Breast epithelium (tissue), 3 donors: ENCODE results near the gene CAMK2N2.

Experiments used
- POLR2AphosphoS5 ChIP-seq, 3 donors: sonication (generic); formaldehyde crosslinking; IDR thresholded peaks; one replicate each; pipeline ENCODE4 v1.6.1; 2017; ENCODE audit warnings: antibody characterized with exemption in 3 of 3
- TF ChIP-seq, protein P1 (sequence below), 3 donors: fragments of 450-650 bp; IDR thresholded peaks; one replicate each; pipeline ENCODE4 v1.5.1; 2016 to 2017; ENCODE audit warnings: antibody characterized with exemption in 3 of 3, mild to moderate bottlenecking in 3 of 3, moderate library complexity in 3 of 3

DNA sequence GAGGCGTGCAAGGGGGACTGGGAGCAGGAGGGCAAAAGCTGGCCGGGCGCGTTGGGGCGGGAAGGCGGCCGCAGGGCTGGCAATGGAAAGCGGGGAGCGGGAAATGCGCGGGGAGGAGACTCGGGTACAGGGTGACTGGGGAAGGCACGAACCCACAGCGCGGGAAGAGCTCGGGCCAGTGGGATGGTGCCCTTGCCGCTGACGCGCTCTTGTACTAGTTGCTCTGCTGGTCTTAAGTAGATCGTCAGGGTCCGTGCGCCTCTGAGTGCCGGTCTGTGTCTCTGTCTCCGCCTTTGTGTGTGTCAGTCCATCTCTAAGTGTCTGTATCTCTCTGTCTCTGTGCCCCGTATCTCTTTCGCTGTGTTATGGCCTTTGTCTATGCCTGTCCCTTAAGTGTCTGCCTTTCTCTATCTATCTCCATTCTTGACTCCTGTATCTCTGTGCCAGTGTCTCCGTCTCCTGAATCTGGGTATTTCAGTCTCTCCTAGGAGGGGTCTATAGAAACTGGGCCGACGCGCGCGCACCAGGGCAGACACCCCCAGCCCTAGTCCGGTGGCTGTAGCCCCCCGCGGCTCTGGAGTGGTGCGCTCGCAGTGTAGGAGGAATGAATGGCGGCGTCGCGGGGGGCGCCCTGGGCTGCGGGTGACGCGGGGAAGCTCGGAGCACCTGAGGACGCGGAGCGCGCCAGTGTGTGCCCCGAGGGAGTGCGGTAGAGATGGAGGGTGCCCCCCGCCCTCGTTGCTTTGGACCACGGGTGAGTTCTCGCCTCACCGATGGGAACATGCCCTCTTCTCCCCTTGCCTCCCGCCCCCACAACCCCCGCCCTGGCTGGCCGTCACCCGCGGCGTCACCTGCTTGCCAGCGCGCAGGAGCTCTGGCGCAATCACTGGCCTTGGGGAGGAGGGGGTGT is 756 bp upstream of the CAMK2N2 start:
- TF ChIP-seq, protein P1, sequence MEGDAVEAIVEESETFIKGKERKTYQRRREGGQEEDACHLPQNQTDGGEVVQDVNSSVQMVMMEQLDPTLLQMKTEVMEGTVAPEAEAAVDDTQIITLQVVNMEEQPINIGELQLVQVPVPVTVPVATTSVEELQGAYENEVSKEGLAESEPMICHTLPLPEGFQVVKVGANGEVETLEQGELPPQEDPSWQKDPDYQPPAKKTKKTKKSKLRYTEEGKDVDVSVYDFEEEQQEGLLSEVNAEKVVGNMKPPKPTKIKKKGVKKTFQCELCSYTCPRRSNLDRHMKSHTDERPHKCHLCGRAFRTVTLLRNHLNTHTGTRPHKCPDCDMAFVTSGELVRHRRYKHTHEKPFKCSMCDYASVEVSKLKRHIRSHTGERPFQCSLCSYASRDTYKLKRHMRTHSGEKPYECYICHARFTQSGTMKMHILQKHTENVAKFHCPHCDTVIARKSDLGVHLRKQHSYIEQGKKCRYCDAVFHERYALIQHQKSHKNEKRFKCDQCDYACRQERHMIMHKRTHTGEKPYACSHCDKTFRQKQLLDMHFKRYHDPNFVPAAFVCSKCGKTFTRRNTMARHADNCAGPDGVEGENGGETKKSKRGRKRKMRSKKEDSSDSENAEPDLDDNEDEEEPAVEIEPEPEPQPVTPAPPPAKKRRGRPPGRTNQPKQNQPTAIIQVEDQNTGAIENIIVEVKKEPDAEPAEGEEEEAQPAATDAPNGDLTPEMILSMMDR (IDR thresholded peaks at IDR 0.05) = no peak
- no peak for TF ChIP-seq POLR2AphosphoS5 (IDR thresholded peaks at IDR 0.05)
